ENCODE data around the gene ZNF606.

Gene ZNF606

GRCh38 chr19:58000677-58001076, 1.9 kb downstream of the ZNF606 start:
- in situ Hi-C loops (cut with HindIII; ENCODE audit: low pct_ligation_motif_present, low sequenced_read_pairs), result no loop called here
- peaks cover 34% of the 10 kb centered on the region for H3K36me3 ChIP-seq (replicated peaks)
- DNase-seq, result no peak
- TF ChIP-seq CTCF (IDR thresholded peaks at IDR 0.05; ENCODE audit: low read depth, low read length, missing control alignments), result no peak
- no peak overlapping the region for H3K27ac ChIP-seq
- no peaks in the 10 kb centered on the region for H3K27me3 ChIP-seq (replicated peaks)
- no peak overlapping the region for H3K4me3 ChIP-seq (ENCODE audit: low read depth, low read length)

GRCh38 chr19:57992841-57993240, 9.8 kb downstream of the ZNF606 start:
- no peaks in the 10 kb centered on the region for H3K27me3 ChIP-seq (replicated peaks)
- no peak overlapping the region for H3K27ac ChIP-seq
- H3K4me3 ChIP-seq (ENCODE audit: low read depth, low read length), result no peak overlapping the region
- H3K36me3 ChIP-seq (replicated peaks), result peaks cover 26% of the 10 kb centered on the region
- DNase-seq, result no peak
- TF ChIP-seq CTCF (IDR thresholded peaks at IDR 0.05; ENCODE audit: low read depth, low read length, missing control alignments), result no peak
- in situ Hi-C loops (cut with HindIII; ENCODE audit: low pct_ligation_motif_present, low sequenced_read_pairs), result no loop called here

GRCh38 chr19:57978586-57979289, 23.9 kb downstream of the ZNF606 start:
- in situ Hi-C loops (cut with HindIII; ENCODE audit: low pct_ligation_motif_present, low sequenced_read_pairs), result no loop called here
- no peak for DNase-seq
- no peaks in the 10 kb centered on the region for H3K27me3 ChIP-seq (replicated peaks)
- peaks cover 53% of the 10 kb centered on the region for H3K36me3 ChIP-seq (replicated peaks)
- TF ChIP-seq CTCF (IDR thresholded peaks at IDR 0.05; ENCODE audit: low read depth, low read length, missing control alignments), result no peak
- H3K27ac ChIP-seq, result no peak overlapping the region
- no peak overlapping the region for H3K4me3 ChIP-seq (ENCODE audit: low read depth, low read length)

GRCh38 chr19:57974434-57974833, 28.2 kb downstream of the ZNF606 start, which contains the start of gene C19orf18:
Gene C19orf18, minus strand, starts transcription at chr19:57974534. Its CDS starts 102 bp downstream, at chr19:57974432.
- Histone ChIP-seq H3K27me3 (replicated peaks) (no peaks in the 10 kb centered on the region), H3K27ac (no peak within 1 kb of the TSS), H3K36me3 (replicated peaks) (peaks cover 13% of the 10 kb centered on the region), H3K4me3 (ENCODE audit: low read depth, low read length) (no peak within 1 kb of the TSS)
- TF ChIP-seq CTCF (IDR thresholded peaks at IDR 0.05; ENCODE audit: low read depth, low read length, missing control alignments), result no peak
- in situ Hi-C loops (cut with HindIII; ENCODE audit: low pct_ligation_motif_present, low sequenced_read_pairs), result no loop called here
- no peak for DNase-seq

- no peak for DNase-seq
- H3K27ac ChIP-seq, result no peak overlapping the region
- no peaks in the 10 kb centered on the region for H3K27me3 ChIP-seq (replicated peaks)
- in situ Hi-C loops (cut with HindIII; ENCODE audit: low pct_ligation_motif_present, low sequenced_read_pairs), result no loop called here
- no peak for TF ChIP-seq CTCF (IDR thresholded peaks at IDR 0.05; ENCODE audit: low read depth, low read length, missing control alignments)
- H3K36me3 ChIP-seq (replicated peaks), result no peaks in the 10 kb centered on the region
- no peak overlapping the region for H3K4me3 ChIP-seq (ENCODE audit: low read depth, low read length)
Measured at GRCh38 chr19:57964761-57965160, 37.9 kb downstream of the ZNF606 start.

- Histone ChIP-seq H3K27me3 (replicated peaks) (no peaks in the 10 kb centered on the region), H3K36me3 (replicated peaks) (no peaks in the 10 kb centered on the region), H3K27ac (no peak overlapping the region), H3K4me3 (ENCODE audit: low read depth, low read length) (no peak overlapping the region)
- TF ChIP-seq CTCF (IDR thresholded peaks at IDR 0.05; ENCODE audit: low read depth, low read length, missing control alignments), result no peak
- DNase-seq, result no peak
- in situ Hi-C loops (cut with HindIII; ENCODE audit: low pct_ligation_motif_present, low sequenced_read_pairs), result no loop called here
Measured at GRCh38 chr19:57961785-57962184, 40.8 kb downstream of the ZNF606 start.
